ENCODE data around the gene C10orf143. TPM values are rescaled to one million over a fixed set of nuclear protein-coding genes. Genes with fewer than 3 reads are reported as not detected.

Gene C10orf143
- polyA plus RNA-seq, 1 donor (not counting 4 experiments of a cell fraction or from before 2014, with no cell fraction given), result 1.4 TPM

DNA sequence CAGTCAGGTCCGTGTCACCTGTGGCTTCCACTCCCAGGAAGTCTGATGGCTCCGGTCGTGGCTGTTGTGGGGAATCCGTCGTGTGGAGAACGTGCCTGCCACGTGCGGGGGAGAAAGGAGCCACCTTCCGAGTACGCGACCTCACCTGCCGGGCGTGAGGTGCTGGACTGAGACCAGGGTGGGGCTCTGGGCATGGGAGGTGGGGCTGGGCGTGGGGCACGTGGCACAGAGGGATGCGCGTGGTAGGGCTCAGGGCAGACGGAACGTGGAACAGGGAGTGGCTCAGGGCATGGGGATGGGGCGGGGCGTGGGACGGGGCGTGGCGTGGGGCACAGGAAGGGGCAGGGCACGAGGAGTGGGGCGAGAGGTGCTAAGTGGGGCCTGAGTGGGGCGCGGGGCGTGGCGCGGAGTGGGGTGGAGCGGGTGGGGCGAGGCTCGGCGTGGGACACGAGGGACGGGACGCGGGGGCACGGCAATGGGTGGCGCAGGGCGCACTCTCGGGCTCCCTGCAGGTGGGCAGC, 64.8 kb downstream of the C10orf143 start:
- FAIRE-seq (no peak), DNase-seq (ENCODE audit: low read depth, low spot score) (no peak)
- H3K9me1 ChIP-seq (ENCODE audit: control insufficient read depth, extremely low read depth, insufficient read depth, low read length), result no peaks in the 10 kb centered on the region
- no peaks in the 10 kb centered on the region for H3K4me1 ChIP-seq (ENCODE audit: control insufficient read depth, extremely low read depth, insufficient read depth, low read length)
- no peaks in the 10 kb centered on the region for H3K36me3 ChIP-seq (ENCODE audit: control insufficient read depth in 2 of 2, extremely low read depth in 1 of 2, insufficient read depth in 2 of 2, low read length in 2 of 2)
- dilution Hi-C loops (cut with MboI; ENCODE audit: extremely low pct_ligation_motif_present, low sequenced_read_pairs), result no loop called here
- no peak overlapping the region for H3K9ac ChIP-seq (ENCODE audit: control insufficient read depth, extremely low read depth, insufficient read depth, low read length)
- H3K9me3 ChIP-seq (ENCODE audit: control insufficient read depth, low read depth, low read length), result no peaks in the 10 kb centered on the region
- H3K4me3 ChIP-seq (ENCODE audit: control insufficient read depth in 2 of 3, extremely low read depth in 1 of 3, insufficient read depth in 2 of 3, low read depth in 1 of 3, low read length in 3 of 3), result no peak overlapping the region
- no peaks in the 10 kb centered on the region for H3K79me2 ChIP-seq (ENCODE audit: control insufficient read depth, insufficient read depth, low read length)
- H3K27me3 ChIP-seq (ENCODE audit: control insufficient read depth, extremely low read depth, insufficient read depth, low read length), result no peaks in the 10 kb centered on the region
- no peak overlapping the region for H2AFZ ChIP-seq (ENCODE audit: control insufficient read depth, low read length)
- H3K27ac ChIP-seq (ENCODE audit: control insufficient read depth, insufficient read depth, low read length), result no peak overlapping the region
- no peak overlapping the region for H3K4me2 ChIP-seq (ENCODE audit: control insufficient read depth, extremely low read depth, insufficient read depth, low read depth, low read length)
- H4K20me1 ChIP-seq (ENCODE audit: control insufficient read depth, extremely low read depth, insufficient read depth, low read length), result no peaks in the 10 kb centered on the region
- TF ChIP-seq CTCF (optimal IDR thresholded peaks at IDR 0.05 in 1 of 3, IDR thresholded peaks at IDR 0.05 in 1 of 3, conservative IDR thresholded peaks at IDR 0.05 in 1 of 3; ENCODE audit: extremely low read depth in 1 of 3, insufficient read depth in 2 of 3, low read length in 3 of 3) (no peak), EZH2 (IDR thresholded peaks at IDR 0.05; ENCODE audit: low read length) (no peak)

- Histone ChIP-seq H3K36me3 (ENCODE audit: control insufficient read depth in 2 of 2, extremely low read depth in 1 of 2, insufficient read depth in 2 of 2, low read length in 2 of 2) (no peaks in the 10 kb centered on the region), H3K9me1 (ENCODE audit: control insufficient read depth, extremely low read depth, insufficient read depth, low read length) (no peaks in the 10 kb centered on the region), H3K9ac (ENCODE audit: control insufficient read depth, extremely low read depth, insufficient read depth, low read length) (no peak overlapping the region), H3K9me3 (ENCODE audit: control insufficient read depth, low read depth, low read length) (no peaks in the 10 kb centered on the region), H3K27ac (ENCODE audit: control insufficient read depth, insufficient read depth, low read length) (no peak overlapping the region), H3K79me2 (ENCODE audit: control insufficient read depth, insufficient read depth, low read length) (no peaks in the 10 kb centered on the region), H2AFZ (ENCODE audit: control insufficient read depth, low read length) (no peak overlapping the region), H3K4me3 (ENCODE audit: control insufficient read depth in 2 of 3, extremely low read depth in 1 of 3, insufficient read depth in 2 of 3, low read depth in 1 of 3, low read length in 3 of 3) (no peak overlapping the region), H3K27me3 (ENCODE audit: control insufficient read depth, extremely low read depth, insufficient read depth, low read length) (no peaks in the 10 kb centered on the region), H3K4me1 (ENCODE audit: control insufficient read depth, extremely low read depth, insufficient read depth, low read length) (no peaks in the 10 kb centered on the region), H3K4me2 (ENCODE audit: control insufficient read depth, extremely low read depth, insufficient read depth, low read depth, low read length) (no peak overlapping the region), H4K20me1 (ENCODE audit: control insufficient read depth, extremely low read depth, insufficient read depth, low read length) (no peaks in the 10 kb centered on the region)
- no peak for FAIRE-seq
- TF ChIP-seq CTCF (optimal IDR thresholded peaks at IDR 0.05 in 1 of 3, IDR thresholded peaks at IDR 0.05 in 1 of 3, conservative IDR thresholded peaks at IDR 0.05 in 1 of 3; ENCODE audit: extremely low read depth in 1 of 3, insufficient read depth in 2 of 3, low read length in 3 of 3) (peak in 2 of 3 experiments; percentile 21 to 41), EZH2 (IDR thresholded peaks at IDR 0.05; ENCODE audit: low read length) (no peak)
- no peak for DNase-seq (ENCODE audit: low read depth, low spot score)
- dilution Hi-C loops (cut with MboI; ENCODE audit: extremely low pct_ligation_motif_present, low sequenced_read_pairs), result no loop called here
Observed at GRCh38 chr10:130045091-130045652, 65.5 kb downstream of the C10orf143 start.
